ENCODE measurements around the gene SOAT1.

DNA sequence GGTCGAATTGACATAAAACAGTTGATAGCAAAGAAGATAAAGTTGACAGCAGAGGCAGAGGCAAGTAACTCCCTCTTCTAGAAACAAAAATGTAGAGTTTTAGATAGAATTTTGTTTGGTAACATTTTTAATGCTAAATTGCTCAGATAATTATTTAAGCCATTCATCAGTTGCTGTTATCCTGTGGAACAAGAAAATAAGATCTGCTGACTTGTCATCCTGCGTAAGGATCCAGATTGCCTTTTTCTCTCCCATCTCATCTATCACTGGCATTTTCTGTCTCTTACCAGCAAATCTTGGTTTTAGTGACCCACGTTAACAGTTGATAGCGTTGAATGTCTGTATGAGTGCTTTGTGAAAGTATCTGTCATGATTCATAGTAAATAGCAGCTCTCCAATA lies 29.8 kb downstream of the SOAT1 start:
- TF ChIP-seq, protein P1, sequence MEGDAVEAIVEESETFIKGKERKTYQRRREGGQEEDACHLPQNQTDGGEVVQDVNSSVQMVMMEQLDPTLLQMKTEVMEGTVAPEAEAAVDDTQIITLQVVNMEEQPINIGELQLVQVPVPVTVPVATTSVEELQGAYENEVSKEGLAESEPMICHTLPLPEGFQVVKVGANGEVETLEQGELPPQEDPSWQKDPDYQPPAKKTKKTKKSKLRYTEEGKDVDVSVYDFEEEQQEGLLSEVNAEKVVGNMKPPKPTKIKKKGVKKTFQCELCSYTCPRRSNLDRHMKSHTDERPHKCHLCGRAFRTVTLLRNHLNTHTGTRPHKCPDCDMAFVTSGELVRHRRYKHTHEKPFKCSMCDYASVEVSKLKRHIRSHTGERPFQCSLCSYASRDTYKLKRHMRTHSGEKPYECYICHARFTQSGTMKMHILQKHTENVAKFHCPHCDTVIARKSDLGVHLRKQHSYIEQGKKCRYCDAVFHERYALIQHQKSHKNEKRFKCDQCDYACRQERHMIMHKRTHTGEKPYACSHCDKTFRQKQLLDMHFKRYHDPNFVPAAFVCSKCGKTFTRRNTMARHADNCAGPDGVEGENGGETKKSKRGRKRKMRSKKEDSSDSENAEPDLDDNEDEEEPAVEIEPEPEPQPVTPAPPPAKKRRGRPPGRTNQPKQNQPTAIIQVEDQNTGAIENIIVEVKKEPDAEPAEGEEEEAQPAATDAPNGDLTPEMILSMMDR (IDR thresholded peaks at IDR 0.05): no peak
- TF ChIP-seq ZFX (IDR thresholded peaks at IDR 0.05; ENCODE audit: borderline replicate concordance): no peak

Measured in 22Rv1 (cell line).